ENCODE results near the gene ADGRG3.
"Not testable (repeated sequence)": the region's sequence is repeated elsewhere in the genome, so short reads cannot be mapped to it uniquely, and the experiment has no call there.

Gene ADGRG3

DNA sequence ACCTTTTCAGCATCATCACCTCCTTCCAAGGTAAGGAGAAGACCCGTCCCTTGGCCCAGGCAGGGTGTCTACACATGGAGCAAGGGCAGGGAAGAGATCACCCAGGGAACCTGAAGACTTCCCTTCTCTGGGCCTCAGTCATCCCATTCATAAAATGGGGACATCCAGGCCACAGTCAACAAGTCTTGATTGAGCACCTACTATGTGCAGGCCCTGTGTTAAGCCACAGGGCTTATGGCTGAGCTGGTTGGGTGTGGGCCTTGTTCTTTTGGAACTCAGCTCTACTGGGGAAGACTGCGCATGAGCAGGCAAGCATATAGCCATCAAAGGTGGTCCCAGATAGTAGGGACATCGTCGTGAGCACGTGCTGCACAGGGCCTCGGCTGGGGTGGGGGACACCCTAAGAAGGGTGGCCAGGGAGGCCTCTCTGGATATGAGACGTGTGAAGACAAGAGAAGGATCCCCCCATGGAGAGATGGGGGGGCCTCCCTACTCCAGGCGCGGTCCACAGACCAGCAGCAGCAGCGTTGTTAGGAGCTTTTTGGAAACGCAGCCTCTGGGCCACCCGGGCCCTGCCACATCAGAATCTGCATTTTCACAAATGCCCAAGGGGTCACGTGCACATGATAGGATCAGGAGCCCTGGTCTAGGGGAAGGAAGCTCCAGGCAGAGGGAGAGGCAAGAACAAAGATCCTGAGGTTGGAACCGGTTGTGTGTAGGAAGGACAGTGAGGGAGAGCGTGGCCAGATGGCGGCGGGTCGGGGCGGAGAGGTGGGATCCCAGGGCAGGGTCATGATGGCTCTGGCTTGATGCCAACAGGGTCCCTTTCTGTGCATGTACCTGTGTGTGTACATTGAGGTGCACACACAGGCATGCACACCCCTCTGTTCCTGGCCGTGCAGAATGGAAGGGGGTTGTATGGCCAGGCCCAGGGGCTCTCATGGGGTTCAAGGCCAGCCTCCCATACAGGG lies 5.9 kb upstream of the ADGRG3 start:
- DNase-seq (ENCODE audit: low read depth, low spot score), result no peak

DNA sequence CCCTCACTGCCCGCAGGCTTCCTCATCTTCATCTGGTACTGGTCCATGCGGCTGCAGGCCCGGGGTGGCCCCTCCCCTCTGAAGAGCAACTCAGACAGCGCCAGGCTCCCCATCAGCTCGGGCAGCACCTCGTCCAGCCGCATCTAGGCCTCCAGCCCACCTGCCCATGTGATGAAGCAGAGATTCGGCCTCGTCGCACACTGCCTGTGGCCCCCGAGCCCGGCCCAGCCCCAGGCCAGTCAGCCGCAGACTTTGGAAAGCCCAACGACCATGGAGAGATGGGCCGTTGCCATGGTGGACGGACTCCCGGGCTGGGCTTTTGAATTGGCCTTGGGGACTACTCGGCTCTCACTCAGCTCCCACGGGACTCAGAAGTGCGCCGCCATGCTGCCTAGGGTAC lies 4.7 kb upstream of the ADGRG3 start:
- no peak for DNase-seq (ENCODE audit: low read depth, low spot score)

- DNase-seq (ENCODE audit: low read depth, low spot score), result no peak
Measured at GRCh38 chr16:57663917-57664661, 4.0 kb upstream of the ADGRG3 start.

DNA sequence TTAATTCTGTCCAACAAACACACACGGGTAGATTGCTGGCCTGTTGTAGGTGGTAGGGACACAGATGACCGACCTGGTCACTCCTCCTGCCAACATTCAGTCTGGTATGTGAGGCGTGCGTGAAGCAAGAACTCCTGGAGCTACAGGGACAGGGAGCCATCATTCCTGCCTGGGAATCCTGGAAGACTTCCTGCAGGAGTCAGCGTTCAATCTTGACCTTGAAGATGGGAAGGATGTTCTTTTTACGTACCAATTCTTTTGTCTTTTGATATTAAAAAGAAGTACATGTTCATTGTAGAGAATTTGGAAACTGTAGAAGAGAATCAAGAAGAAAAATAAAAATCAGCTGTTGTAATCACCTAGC lies 3.5 kb upstream of the ADGRG3 start:
- DNase-seq (ENCODE audit: low read depth, low spot score), result no peak

DNA sequence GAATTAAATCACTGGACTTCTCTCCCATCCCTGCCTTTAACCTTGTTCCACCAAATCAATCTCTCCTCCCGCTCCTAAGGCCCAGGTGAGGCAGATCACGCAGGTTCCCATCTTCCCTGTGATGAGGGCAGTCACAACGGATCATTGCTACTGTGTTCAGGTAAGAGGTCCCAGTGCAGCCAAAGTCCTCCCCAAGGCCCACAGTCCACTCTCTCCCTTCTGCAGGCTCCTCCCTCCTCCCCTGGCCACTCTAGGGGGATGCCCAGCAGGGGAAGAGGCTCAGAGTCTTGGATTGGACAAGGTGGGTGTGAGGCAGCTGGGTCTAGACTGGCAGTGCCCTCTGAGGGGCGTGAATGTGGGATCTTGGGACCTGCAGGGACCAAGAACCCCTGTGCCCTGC lies 2.6 kb upstream of the ADGRG3 start:
- no peak for DNase-seq (ENCODE audit: low read depth, low spot score)

- DNase-seq (ENCODE audit: low read depth, low spot score), result no peak
Measured at GRCh38 chr16:57666353-57667047, 1.6 kb upstream of the ADGRG3 start.

DNA sequence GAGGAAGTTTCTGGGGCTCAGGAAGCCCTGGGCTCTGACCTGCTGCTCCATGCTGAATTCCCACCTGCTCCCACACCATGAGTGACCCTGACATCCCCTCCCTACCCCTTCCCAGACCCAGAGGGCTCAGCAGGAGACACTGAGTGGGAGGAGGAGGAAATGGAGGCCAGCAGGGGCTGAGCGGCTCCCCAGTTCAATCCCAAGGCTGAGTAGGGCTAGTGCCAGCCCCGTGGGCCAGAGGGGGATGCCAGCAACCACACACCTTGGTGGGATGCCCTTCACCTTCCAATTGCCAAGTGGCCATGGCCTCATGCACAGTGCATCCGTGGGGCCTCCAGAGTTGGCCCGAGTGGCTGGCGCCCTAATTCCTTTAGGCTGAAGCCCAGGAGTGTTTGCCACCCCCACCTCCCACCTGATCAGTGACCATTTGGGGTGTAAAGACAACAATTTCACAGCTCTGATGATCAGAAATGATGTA lies 1.0 kb upstream of the ADGRG3 start:
- DNase-seq (ENCODE audit: low read depth, low spot score), result no peak

DNA sequence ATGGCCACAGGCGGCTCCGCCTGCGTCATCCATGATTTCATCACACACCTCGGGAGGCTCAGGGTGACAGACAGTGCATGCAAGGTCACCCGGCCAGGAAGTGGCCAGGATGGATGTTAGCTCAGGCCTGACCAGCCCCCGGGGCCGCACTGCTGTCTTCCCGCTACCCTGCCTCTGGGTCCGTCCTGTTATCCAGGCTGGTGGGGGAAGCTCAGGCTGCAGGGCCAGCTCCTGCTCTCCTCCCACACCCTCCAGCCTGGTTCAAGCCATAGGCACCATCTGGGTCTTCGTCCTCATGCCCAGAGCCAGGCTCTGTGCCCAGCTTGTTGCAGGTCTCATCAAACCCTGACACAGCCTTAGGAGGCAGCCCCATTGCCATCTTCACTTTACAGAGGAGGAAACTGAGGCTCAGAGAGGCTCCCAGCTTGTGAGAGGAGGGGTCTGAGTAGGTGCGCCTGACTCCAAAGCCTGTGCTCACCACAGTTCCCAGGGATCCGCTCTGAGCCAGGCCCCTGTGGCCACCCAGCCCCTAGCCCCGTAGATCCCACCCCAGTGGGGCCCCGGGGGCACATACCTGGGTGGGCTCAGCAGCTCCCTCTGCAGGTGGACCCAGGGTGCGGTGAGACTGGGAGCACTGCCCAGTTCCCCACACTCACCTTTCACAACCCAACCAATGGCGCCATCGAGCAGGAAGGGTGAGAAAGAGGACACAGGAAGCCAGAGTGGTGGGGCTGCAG lies 412 bp upstream of the ADGRG3 start:
- no peak for DNase-seq (ENCODE audit: low read depth, low spot score)

- DNase-seq (ENCODE audit: low read depth, low spot score), result no peak
Measured at GRCh38 chr16:57668630-57669475, 747 bp downstream of the ADGRG3 start.

DNA sequence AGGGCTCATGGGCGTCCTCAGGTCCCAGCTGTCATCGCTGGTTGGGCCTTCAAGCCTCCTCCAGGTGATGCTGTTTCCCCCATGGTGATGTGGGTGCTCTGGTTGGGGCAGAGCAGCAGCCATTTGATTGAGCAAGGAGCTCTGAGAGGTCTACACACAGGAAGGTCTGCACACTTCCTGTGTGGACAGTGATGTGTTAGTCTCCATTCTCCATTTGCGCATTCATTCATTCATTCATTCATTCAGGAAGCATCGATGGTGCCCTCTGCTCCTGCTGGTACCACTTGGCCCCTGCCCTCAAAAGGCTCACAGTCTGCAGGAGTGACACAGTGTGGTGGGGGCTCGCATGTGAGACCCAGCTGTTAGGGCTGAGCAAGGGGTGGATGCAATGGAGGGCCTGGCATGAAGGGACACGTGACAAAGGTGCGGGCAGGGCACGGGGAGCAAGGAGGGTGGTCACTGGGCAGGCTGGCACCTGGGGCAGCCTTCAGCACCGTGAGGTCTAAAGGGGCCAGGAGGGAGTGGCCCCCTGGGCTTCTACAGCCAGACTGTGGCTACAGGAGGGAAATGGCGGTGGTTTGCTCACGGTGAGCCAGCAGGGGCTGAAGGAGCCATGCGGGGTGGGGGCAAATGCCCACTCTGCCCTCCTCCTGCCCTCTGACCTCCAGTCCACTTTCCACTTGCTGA lies 1.5 kb downstream of the ADGRG3 start:
- no peak for DNase-seq (ENCODE audit: low read depth, low spot score)

GRCh38 chr16:57670196-57670595 lies 2.1 kb downstream of the ADGRG3 start:
- DNase-seq (ENCODE audit: low read depth, low spot score), result no peak

GRCh38 chr16:57671451-57671850 lies 3.3 kb downstream of the ADGRG3 start:
- not testable (repeated sequence) for DNase-seq (ENCODE audit: low read depth, low spot score)

DNA sequence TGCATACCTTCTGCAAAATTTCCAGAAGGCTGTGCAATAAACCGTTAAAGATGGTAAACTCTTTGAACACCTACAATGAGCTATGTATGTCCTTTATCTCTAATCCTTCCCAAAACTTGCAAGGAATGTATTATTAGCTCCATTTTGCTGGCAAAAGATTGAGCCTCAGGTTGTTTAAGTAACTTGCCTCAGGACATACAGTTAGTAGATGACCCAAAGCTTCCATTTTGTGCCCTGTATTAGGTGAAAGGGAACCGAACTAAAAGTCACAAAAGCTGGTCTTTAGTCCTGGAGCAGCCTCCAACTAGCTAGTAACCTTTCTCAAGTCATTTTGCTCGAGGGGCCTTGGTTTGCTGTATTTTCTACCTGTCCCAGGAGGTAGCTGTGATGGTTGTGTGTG lies 4.3 kb downstream of the ADGRG3 start:
- DNase-seq (ENCODE audit: low read depth, low spot score), result no peak

- no peak for DNase-seq (ENCODE audit: low read depth, low spot score)
Measured at GRCh38 chr16:57672824-57673223, 4.7 kb downstream of the ADGRG3 start.

DNA sequence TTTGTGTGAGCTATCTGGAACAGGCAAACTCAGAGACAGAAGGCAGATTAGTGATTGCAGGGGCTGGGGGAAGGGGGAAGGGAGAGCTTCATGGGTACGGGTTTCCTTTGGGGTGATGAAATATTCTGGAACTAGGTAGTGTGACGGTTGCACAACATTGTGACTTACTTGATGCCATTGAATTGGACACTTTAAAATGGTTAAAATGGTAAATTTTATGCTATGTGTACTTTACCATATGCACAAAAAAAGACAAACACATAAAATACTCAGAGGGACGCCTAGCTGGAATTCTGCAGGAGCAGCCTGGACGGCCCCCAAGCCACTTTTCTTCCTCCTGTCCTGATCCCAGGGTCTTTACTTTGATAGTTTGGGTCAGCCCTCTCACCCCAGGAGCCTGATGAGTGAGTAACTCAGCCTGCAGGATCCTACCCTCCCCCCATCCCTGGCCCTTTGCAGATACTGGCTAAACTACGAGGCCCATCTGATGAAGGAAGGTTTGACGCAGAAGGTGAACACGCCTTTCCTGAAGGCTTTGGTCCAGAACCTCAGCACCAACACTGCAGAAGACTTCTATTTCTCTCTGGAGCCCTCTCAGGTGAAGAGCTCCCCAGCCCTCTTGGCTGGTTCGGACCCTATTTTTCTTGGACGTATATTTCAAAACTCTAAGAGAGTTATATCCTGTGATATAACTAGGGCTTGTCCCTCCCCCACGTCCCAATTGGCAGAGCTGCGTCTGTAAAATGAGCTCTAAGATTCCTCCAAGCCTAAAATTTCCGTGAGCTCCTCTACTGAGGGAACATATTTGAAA lies 7.8 kb downstream of the ADGRG3 start:
- no peak for DNase-seq (ENCODE audit: low read depth, low spot score)

DNA sequence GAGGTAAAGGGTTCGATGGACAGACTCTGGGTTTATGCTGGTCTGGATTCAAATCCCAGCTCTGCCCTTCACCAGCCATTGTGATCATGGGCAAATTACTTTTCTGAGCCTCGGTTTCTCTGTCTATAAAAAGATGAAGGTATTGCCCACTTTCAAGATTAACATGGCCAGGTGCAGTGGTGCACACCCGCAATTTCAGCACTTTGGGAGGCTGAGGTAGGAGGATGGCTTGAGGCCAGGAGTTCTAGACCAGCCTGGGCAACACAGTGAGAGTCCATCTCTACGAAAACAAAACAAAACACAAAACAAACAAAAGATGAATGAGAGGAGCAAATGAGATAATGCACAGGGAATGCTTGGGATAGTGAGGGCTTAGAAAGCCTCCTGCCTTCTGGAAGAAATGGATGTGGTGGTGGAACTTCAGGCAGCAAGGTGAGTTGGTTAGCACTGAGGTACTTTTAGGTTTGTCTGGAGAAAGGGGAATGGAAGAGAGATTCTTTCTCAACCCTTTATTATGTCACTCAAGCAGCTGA lies 8.5 kb downstream of the ADGRG3 start:
- DNase-seq (ENCODE audit: low read depth, low spot score), result no peak

DNA sequence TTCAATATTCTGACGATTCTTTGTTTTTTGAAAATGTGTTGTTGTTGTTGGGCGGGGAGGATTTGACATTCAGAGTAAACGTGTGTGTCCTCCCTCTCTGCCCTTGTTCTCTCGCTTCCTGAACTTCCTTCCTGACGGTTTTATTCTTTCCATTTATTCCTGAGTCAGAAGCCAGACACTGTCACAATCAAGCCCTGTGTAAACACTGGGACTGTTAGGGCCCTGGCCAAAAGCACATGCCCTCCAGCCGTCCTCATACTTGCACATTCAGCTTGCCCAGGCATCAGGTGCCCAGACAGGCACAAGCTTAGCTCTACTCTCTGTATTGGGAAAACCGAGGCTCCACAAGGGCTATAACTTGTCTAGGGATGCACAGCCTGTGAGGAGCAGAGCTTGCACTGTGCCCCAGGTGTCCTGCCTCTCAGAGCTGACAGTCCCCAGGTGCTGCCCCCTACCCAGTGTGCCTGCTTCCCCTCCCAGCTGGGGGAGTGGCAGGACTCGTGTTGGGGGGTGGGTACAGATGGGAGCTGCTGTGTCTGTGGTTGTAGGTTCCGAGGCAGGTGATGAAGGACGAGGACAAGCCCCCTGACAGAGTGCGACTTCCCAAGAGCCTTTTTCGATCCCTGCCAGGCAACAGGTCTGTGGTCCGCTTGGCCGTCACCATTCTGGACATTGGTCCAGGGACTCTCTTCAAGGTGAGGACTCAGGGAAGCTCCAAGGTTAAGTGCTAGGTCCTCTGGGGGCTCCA lies 9.7 kb downstream of the ADGRG3 start:
- no peak for DNase-seq (ENCODE audit: low read depth, low spot score)

- no peak for DNase-seq (ENCODE audit: low read depth, low spot score)
Measured at GRCh38 chr16:57679016-57679415, 10.9 kb downstream of the ADGRG3 start.
